HCT116 (cell line): Measurements from ENCODE around the gene RIMS1. TPM values are rescaled to one million over a fixed set of nuclear protein-coding genes. Genes with fewer than 3 reads are reported as not detected.

Experiments
- ATAC-seq: fragments of 200-7000 bp; cut with Tn5 transposase; 2 replicates; pipeline ENCODE4 v1.9.1; 2020; ENCODE audit warnings: mild to moderate bottlenecking, moderate library complexity
- BruUV-seq: library from RNA; stranded (reverse); fragments of 400-500 nt; replicated peaks from 2 replicates; lab custom pipeline; 2021; lab: Mats Ljungman, UMichigan
- CTCF ChIA-PET: fragments of 300-600 bp; sonication (Branson Sonifier 250); formaldehyde crosslinking; loops from one replicate; lab custom pipeline; 2021; ENCODE audit warnings: antibody characterized with exemption; lab: Charles Lee
- POLR2A ChIA-PET: fragments of 300-600, 350-600 bp; sonication (Branson Sonifier 250); formaldehyde crosslinking; loops from one replicate; lab custom pipeline; 2021; ENCODE audit warnings: antibody characterized with exemption; lab: Charles Lee
- RAD21 ChIA-PET, 2 experiments: fragments of 300-600 bp; sonication (Branson Sonifier 250); formaldehyde crosslinking; loops; one replicate each; lab custom pipeline; 2023; ENCODE audit warnings: low total read pairs in 2 of 2; ENCODE audit not compliant: uncharacterized antibody in 2 of 2, unreplicated experiment in 2 of 2, low non-redundant PET in 1 of 2; lab: Charles Lee
- DNase-seq: peaks from one replicate; pipeline ENCODE4 v3.0.0-alpha.2; 2010; ENCODE audit warnings: low read depth, low spot score
- H2AFZ ChIP-seq: fragments of 200-600 bp; shearing (Covaris generic), sonication (generic); 2 replicates; pipeline ENCODE4 v1.6.1; 2017; ENCODE audit warnings: low read depth, mixed run types, mixed read lengths, antibody characterized with exemption, low read length; ENCODE audit not compliant: poor library complexity, severe bottlenecking
- H3K27ac ChIP-seq: 2 replicates; pipeline ENCODE4 v1.5.1; 2012; ENCODE audit warnings: low read depth, low read length
- H3K27me3 ChIP-seq: fragments of 200-600 bp; sonication (generic); 2 replicates; pipeline ENCODE4 v1.6.1; 2016; ENCODE audit warnings: mixed run types, low read length, mixed read lengths; ENCODE audit not compliant: insufficient read depth
- H3K36me3 ChIP-seq, 2 experiments: fragments of 200-500 bp in 1 of 2; fragments of 200-600 bp in 1 of 2; sonication (Bioruptor generic) in 1 of 2; sonication (generic) in 1 of 2; 2 replicates each; pipeline versions ENCODE4 v1.5.1 to v1.6.1; 2014 to 2016; ENCODE audit warnings: low read length in 2 of 2, inconsistent platforms in 1 of 2, mixed read lengths in 1 of 2, mixed run types in 1 of 2; ENCODE audit not compliant: insufficient read depth in 2 of 2, control insufficient read depth in 1 of 2
- H3K4me1 ChIP-seq, 2 experiments: fragments of 200-600 bp in 1 of 2; sonication (generic) in 1 of 2; 2 replicates each; pipeline versions ENCODE4 v1.5.1 to v1.6.1; 2012 to 2017; ENCODE audit warnings: low read length in 2 of 2, inconsistent platforms in 1 of 2, mild to moderate bottlenecking in 1 of 2, mixed read lengths in 1 of 2, mixed run types in 1 of 2, moderate library complexity in 1 of 2; ENCODE audit not compliant: insufficient read depth in 2 of 2, control insufficient read depth in 1 of 2
- H3K4me2 ChIP-seq: fragments of 200-600 bp; sonication (generic); 2 replicates; pipeline ENCODE4 v1.6.1; 2017; ENCODE audit warnings: mixed run types, low read length, mixed read lengths
- H3K4me3 ChIP-seq, 2 experiments: fragments of 200-600 bp in 1 of 2; sonication (generic) in 1 of 2; replicated peaks in 1 of 2; 2 replicates each; pipeline ENCODE4 v1.5.1; 2011 to 2016; ENCODE audit warnings: low read length in 2 of 2, control low read depth in 1 of 2, low read depth in 1 of 2, mild to moderate bottlenecking in 1 of 2, mixed read lengths in 1 of 2, mixed run types in 1 of 2
- H3K79me2 ChIP-seq: fragments of 200-600 bp; sonication (generic); 2 replicates; pipeline ENCODE4 v1.6.1; 2017; ENCODE audit warnings: mild to moderate bottlenecking, mixed run types, low read length, moderate library complexity, mixed read lengths; ENCODE audit not compliant: insufficient read depth
- H3K9ac ChIP-seq: fragments of 200-600 bp; sonication (generic); 2 replicates; pipeline ENCODE4 v1.6.1; 2016; ENCODE audit warnings: low read length, mixed read lengths
- H3K9me2 ChIP-seq: fragments of 200-600 bp; sonication (generic), shearing (Covaris generic); 2 replicates; pipeline ENCODE4 v1.6.1; 2017; ENCODE audit warnings: mixed run types, mild to moderate bottlenecking, moderate library complexity; ENCODE audit not compliant: insufficient read depth
- H3K9me3 ChIP-seq, 2 experiments: fragments of 200-500 bp in 1 of 2; fragments of 200-600 bp in 1 of 2; sonication (Bioruptor generic) in 1 of 2; sonication (generic) in 1 of 2; 2 replicates each; pipeline ENCODE4 v1.6.1; 2014 to 2017; ENCODE audit warnings: low read length in 2 of 2, mixed read lengths in 2 of 2, inconsistent platforms in 1 of 2, low read depth in 1 of 2, mild to moderate bottlenecking in 1 of 2, mixed run types in 1 of 2, moderate library complexity in 1 of 2; ENCODE audit not compliant: control insufficient read depth in 1 of 2, insufficient read depth in 1 of 2
- H4K20me1 ChIP-seq: fragments of 200-600 bp; sonication (generic), shearing (Covaris generic); 2 replicates; pipeline ENCODE4 v1.6.1; 2017; ENCODE audit warnings: mixed run types, mild to moderate bottlenecking, moderate library complexity; ENCODE audit not compliant: insufficient read depth
- ATF3 ChIP-seq: IDR thresholded peaks from 2 replicates; pipeline ENCODE4 v1.6.1; 2012
- CBX3 ChIP-seq: IDR thresholded peaks from 2 replicates; pipeline ENCODE4 v1.6.1; 2012; ENCODE audit warnings: low read depth
- CEBPB ChIP-seq: IDR thresholded peaks from 2 replicates; pipeline ENCODE4 v1.6.1; 2012; ENCODE audit warnings: low read depth
- EGR1 ChIP-seq: IDR thresholded peaks from 2 replicates; pipeline ENCODE4 v1.6.1; 2012; ENCODE audit warnings: low read depth
- ELF1 ChIP-seq: IDR thresholded peaks from 2 replicates; pipeline ENCODE4 v1.6.1; 2012; ENCODE audit warnings: low read depth, borderline replicate concordance
- EZH2 ChIP-seq: fragments of 200-600 bp; sonication (generic); IDR thresholded peaks from 2 replicates; pipeline ENCODE4 v1.6.1; 2017; ENCODE audit warnings: antibody characterized with exemption, mixed run types
- FOSL1 ChIP-seq: IDR thresholded peaks from 2 replicates; pipeline ENCODE4 v1.6.1; 2012; ENCODE audit warnings: low read depth
- JUND ChIP-seq: IDR thresholded peaks from 2 replicates; pipeline ENCODE4 v1.6.1; 2012
- POLR2A ChIP-seq: IDR thresholded peaks from 2 replicates; pipeline ENCODE4 v1.7.0; 2011; ENCODE audit warnings: borderline replicate concordance; ENCODE audit not compliant: insufficient read depth, insufficient read length; ENCODE audit errors: extremely low read depth
- POLR2AphosphoS5 ChIP-seq: IDR thresholded peaks from 2 replicates; pipeline ENCODE4 v1.6.1; 2011; ENCODE audit warnings: mild to moderate bottlenecking, low read depth, low read length, moderate library complexity
- RAD21 ChIP-seq: IDR thresholded peaks from 2 replicates; pipeline ENCODE4 v1.6.1; 2012; ENCODE audit warnings: low read depth, mild to moderate bottlenecking
- SIN3A ChIP-seq: IDR thresholded peaks from 2 replicates; pipeline ENCODE4 v1.6.1; 2012; ENCODE audit warnings: low read depth
- SP1 ChIP-seq: IDR thresholded peaks from 2 replicates; pipeline ENCODE4 v1.6.1; 2012; ENCODE audit warnings: low read depth
- SRF ChIP-seq: IDR thresholded peaks from 2 replicates; pipeline ENCODE4 v1.6.1; 2012; ENCODE audit warnings: low read depth
- TCF7L2 ChIP-seq: IDR thresholded peaks from 2 replicates; pipeline ENCODE4 v1.7.0; 2011; ENCODE audit warnings: borderline replicate concordance, inconsistent platforms; ENCODE audit not compliant: insufficient read depth, insufficient read length; ENCODE audit errors: extremely low read depth
- ZFX ChIP-seq: fragments of 450-650 bp; IDR thresholded peaks from 2 replicates; pipeline ENCODE4 v1.6.1; 2017
- ZNF274 ChIP-seq: fragments of 200-500 bp; sonication (Bioruptor generic); IDR thresholded peaks from 2 replicates; pipeline ENCODE4 v1.6.1; 2014; ENCODE audit warnings: mild to moderate bottlenecking, low read depth, low read length, inconsistent platforms
- intact Hi-C: fragments of 100-400 bp; cut with micrococcal nuclease; formaldehyde crosslinking; loops from 2 replicates; pipeline ENCODE4 v1.10.0; 2022
- total RNA-seq: library from RNA; stranded (reverse); gene quantifications from one replicate; pipeline ENCODE4 v1.2.1, GENCODE V29; 2021; ENCODE audit not compliant: unreplicated experiment
- TF ChIP-seq, protein P1 (sequence below): IDR thresholded peaks from 2 replicates; pipeline ENCODE4 v1.6.1; 2012; ENCODE audit warnings: low read depth
- TF ChIP-seq, protein P2 (sequence below), 3 experiments: fragments of 200-600 bp in 1 of 3; sonication (generic) in 1 of 3; IDR thresholded peaks in 2 of 3; conservative IDR thresholded peaks in 1 of 3; 2 replicates each; pipeline ENCODE4 v1.5.1; 2012 to 2017; ENCODE audit warnings: low read depth in 2 of 3, low read length in 2 of 3, antibody characterized with exemption in 1 of 3, borderline replicate concordance in 1 of 3, control low read depth in 1 of 3, mild to moderate bottlenecking in 1 of 3, mixed read lengths in 1 of 3, mixed run types in 1 of 3, moderate library complexity in 1 of 3; ENCODE audit not compliant: insufficient read depth in 1 of 3
- TF ChIP-seq, protein P3 (sequence below): IDR thresholded peaks from 2 replicates; pipeline ENCODE4 v1.6.1; 2011; ENCODE audit warnings: mild to moderate bottlenecking, low read length, moderate library complexity; ENCODE audit not compliant: insufficient replicate concordance; ENCODE audit errors: extremely low read depth

The RIMS1 gene
- total RNA-seq, 1 experiment from 2014 or later: not detected

DNA sequence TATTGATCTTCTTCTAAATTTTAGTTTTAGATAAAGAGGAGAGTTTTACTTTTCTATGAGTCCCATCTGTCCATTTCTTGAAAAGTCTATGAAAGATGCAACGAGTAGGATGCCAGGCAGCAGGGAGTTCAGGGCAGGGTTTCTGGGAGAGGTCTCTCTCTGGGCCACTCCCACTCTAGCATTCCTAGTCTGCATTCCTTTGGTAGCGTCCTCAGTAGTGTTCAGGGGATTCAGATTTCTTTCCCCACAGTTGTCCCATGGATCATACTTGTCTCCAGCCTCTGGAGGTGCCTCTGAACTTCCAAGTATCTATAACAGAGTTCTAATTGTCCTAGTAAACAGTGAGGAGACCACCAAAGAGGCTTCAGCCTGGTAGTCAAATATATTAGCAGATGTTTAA, 225.3 kb downstream of the RIMS1 start:
- Histone ChIP-seq H3K36me3 (no peaks in the 10 kb centered on the region), H3K4me3 (no peak overlapping the region), H3K9ac (no peak overlapping the region), H3K79me2 (no peaks in the 10 kb centered on the region), H3K27ac (no peak overlapping the region), H3K4me1 (no peaks in the 10 kb centered on the region), H3K9me2 (no peaks in the 10 kb centered on the region), H3K4me2 (no peak overlapping the region), H3K27me3 (no peaks in the 10 kb centered on the region), H3K9me3 (no peaks in the 10 kb centered on the region; a peak in 1 of 4 replicates), H4K20me1 (no peaks in the 10 kb centered on the region), H2AFZ (no peak overlapping the region)
- no TSS peak for BruUV-seq
- TF ChIP-seq, protein P1, sequence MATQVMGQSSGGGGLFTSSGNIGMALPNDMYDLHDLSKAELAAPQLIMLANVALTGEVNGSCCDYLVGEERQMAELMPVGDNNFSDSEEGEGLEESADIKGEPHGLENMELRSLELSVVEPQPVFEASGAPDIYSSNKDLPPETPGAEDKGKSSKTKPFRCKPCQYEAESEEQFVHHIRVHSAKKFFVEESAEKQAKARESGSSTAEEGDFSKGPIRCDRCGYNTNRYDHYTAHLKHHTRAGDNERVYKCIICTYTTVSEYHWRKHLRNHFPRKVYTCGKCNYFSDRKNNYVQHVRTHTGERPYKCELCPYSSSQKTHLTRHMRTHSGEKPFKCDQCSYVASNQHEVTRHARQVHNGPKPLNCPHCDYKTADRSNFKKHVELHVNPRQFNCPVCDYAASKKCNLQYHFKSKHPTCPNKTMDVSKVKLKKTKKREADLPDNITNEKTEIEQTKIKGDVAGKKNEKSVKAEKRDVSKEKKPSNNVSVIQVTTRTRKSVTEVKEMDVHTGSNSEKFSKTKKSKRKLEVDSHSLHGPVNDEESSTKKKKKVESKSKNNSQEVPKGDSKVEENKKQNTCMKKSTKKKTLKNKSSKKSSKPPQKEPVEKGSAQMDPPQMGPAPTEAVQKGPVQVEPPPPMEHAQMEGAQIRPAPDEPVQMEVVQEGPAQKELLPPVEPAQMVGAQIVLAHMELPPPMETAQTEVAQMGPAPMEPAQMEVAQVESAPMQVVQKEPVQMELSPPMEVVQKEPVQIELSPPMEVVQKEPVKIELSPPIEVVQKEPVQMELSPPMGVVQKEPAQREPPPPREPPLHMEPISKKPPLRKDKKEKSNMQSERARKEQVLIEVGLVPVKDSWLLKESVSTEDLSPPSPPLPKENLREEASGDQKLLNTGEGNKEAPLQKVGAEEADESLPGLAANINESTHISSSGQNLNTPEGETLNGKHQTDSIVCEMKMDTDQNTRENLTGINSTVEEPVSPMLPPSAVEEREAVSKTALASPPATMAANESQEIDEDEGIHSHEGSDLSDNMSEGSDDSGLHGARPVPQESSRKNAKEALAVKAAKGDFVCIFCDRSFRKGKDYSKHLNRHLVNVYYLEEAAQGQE: no peak
- TF ChIP-seq SIN3A (no peak), POLR2AphosphoS5 (no peak), ELF1 (no peak), TCF7L2 (no peak), EGR1 (no peak), ZNF274 (no peak), JUND (no peak), POLR2A (no peak), SP1 (no peak), ZFX (no peak), CEBPB (no peak), SRF (no peak), ATF3 (no peak), RAD21 (no peak), EZH2 (no peak), FOSL1 (no peak), CBX3 (no peak)
- TF ChIP-seq, protein P2, sequence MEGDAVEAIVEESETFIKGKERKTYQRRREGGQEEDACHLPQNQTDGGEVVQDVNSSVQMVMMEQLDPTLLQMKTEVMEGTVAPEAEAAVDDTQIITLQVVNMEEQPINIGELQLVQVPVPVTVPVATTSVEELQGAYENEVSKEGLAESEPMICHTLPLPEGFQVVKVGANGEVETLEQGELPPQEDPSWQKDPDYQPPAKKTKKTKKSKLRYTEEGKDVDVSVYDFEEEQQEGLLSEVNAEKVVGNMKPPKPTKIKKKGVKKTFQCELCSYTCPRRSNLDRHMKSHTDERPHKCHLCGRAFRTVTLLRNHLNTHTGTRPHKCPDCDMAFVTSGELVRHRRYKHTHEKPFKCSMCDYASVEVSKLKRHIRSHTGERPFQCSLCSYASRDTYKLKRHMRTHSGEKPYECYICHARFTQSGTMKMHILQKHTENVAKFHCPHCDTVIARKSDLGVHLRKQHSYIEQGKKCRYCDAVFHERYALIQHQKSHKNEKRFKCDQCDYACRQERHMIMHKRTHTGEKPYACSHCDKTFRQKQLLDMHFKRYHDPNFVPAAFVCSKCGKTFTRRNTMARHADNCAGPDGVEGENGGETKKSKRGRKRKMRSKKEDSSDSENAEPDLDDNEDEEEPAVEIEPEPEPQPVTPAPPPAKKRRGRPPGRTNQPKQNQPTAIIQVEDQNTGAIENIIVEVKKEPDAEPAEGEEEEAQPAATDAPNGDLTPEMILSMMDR (IDR thresholded peaks at IDR 0.05 in 2 of 3, conservative IDR thresholded peaks at IDR 0.05 in 1 of 3; ENCODE audit: borderline replicate concordance in 1 of 3, insufficient read depth in 1 of 3, low read depth in 2 of 3, low read length in 2 of 3): no peak
- TF ChIP-seq, protein P3, sequence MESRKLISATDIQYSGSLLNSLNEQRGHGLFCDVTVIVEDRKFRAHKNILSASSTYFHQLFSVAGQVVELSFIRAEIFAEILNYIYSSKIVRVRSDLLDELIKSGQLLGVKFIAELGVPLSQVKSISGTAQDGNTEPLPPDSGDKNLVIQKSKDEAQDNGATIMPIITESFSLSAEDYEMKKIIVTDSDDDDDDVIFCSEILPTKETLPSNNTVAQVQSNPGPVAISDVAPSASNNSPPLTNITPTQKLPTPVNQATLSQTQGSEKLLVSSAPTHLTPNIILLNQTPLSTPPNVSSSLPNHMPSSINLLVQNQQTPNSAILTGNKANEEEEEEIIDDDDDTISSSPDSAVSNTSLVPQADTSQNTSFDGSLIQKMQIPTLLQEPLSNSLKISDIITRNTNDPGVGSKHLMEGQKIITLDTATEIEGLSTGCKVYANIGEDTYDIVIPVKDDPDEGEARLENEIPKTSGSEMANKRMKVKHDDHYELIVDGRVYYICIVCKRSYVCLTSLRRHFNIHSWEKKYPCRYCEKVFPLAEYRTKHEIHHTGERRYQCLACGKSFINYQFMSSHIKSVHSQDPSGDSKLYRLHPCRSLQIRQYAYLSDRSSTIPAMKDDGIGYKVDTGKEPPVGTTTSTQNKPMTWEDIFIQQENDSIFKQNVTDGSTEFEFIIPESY: no peak
- CTCF ChIA-PET: no interaction called here
- intact Hi-C loops: no loop called here
- ATAC-seq (no peak), DNase-seq (no peak)
- POLR2A ChIA-PET: no interaction called here
- RAD21 ChIA-PET: no interaction called here
